GM23248 (cell line): ENCODE data around the gene CANT1.

Experiments
- EZH2 ChIP-seq: fragments of 200-600 bp; sonication (generic); IDR thresholded peaks from 2 replicates; pipeline ENCODE4 v1.6.1; 2018; ENCODE audit warnings: antibody characterized with exemption, mild to moderate bottlenecking; ENCODE audit not compliant: insufficient read depth, poor library complexity, severe bottlenecking
- EZH2phosphoT487 ChIP-seq: fragments of 200-600 bp; sonication (generic); IDR thresholded peaks from 2 replicates; pipeline ENCODE4 v1.6.1; 2018; ENCODE audit warnings: antibody characterized with exemption, moderate library complexity, mild to moderate bottlenecking, low read depth; ENCODE audit not compliant: insufficient read depth

DNA sequence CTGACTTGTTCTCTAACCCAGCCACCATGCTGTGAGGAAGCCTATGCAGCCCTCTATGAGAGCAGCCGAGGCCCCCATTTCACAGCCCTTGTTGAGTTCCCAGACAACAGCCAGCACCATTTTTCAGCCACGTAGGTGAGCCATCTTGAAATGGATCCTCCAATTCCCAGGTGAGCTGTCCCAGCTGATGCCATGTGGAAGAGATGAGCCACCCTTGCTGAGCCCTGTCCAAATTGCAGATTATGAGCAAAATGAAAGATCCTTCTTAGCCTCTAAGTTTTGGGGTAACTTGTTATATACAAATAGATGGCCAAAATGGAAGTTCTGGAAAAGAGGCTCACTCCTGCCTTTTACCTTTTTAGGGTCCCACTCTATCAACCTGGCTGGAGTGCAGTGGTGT is 58.7 kb downstream of the CANT1 start:
- TF ChIP-seq EZH2, result no peak
- TF ChIP-seq EZH2phosphoT487, result no peak
